Measurements from ENCODE around the gene CDK9. TPM values are rescaled to one million over a fixed set of nuclear protein-coding genes. Genes with fewer than 3 reads are reported as not detected.

CDK9 gene
- total and polyA plus RNA-seq, 10 of the 15 experiments (the other 5 are each of a cell fraction or from before 2014, with no cell fraction given) = 7.3 to 92.6 (median 51.6) TPM

GRCh38 chr9:127826253-127826913, 40.5 kb downstream of the CDK9 start:
- Histone ChIP-seq H3K9me3 (replicated peaks; ENCODE audit: control insufficient read depth, insufficient read depth, low read length) (no peaks in the 10 kb centered on the region), H3K27ac (ENCODE audit: control insufficient read depth, insufficient read depth) (no peak overlapping the region), H3K27me3 (replicated peaks in 1 of 2; ENCODE audit: control insufficient read depth in 2 of 2, insufficient read depth in 2 of 2, low read length in 1 of 2) (no peaks in the 10 kb centered on the region), H4K20me1 (ENCODE audit: control insufficient read depth, insufficient read depth) (no peaks in the 10 kb centered on the region), H3K4me2 (ENCODE audit: control insufficient read depth, insufficient read depth) (no peak overlapping the region), H3K36me3 (ENCODE audit: control insufficient read depth in 2 of 2, insufficient read depth in 2 of 2, low read length in 1 of 2) (no peaks in the 10 kb centered on the region), H2AFZ (ENCODE audit: control insufficient read depth, low read depth, low read length) (no peak overlapping the region), H3K79me2 (ENCODE audit: control insufficient read depth, insufficient read depth, low read length) (no peaks in the 10 kb centered on the region), H3K9ac (ENCODE audit: control insufficient read depth, insufficient read depth, low read length) (no peak overlapping the region), H3K4me1 (ENCODE audit: control insufficient read depth, insufficient read depth, low read length) (no peaks in the 10 kb centered on the region), H3K4me3 (no peak overlapping the region)
- intact Hi-C loops (cut with micrococcal nuclease; ENCODE audit: unreplicated experiment) = no loop called here
- FAIRE-seq (no peak), DNase-seq (ENCODE audit: low read depth, low spot score) (no peak), ATAC-seq (no peak)
- POLR2A ChIA-PET = no interaction called here
- TF ChIP-seq ESRRA (IDR thresholded peaks at IDR 0.05; ENCODE audit: low read length) = no peak
- TF ChIP-seq E4F1 (IDR thresholded peaks at IDR 0.05; ENCODE audit: borderline replicate concordance, partially characterized antibody) = no peak
- no peak for TF ChIP-seq POLR2AphosphoS2 (IDR thresholded peaks at IDR 0.05; ENCODE audit: low read depth, low read length)
- TF ChIP-seq BCL11A (IDR thresholded peaks at IDR 0.05; ENCODE audit: low read depth, low read length) = no peak
- no peak for TF ChIP-seq PAX5 (IDR thresholded peaks at IDR 0.05; ENCODE audit: borderline replicate concordance, low read depth, low read length)
- no peak for TF ChIP-seq NR2C1 (IDR thresholded peaks at IDR 0.05)
- no peak for TF ChIP-seq JUND (IDR thresholded peaks at IDR 0.05; ENCODE audit: low read depth, low read length)
- no peak for TF ChIP-seq NR2F1 (conservative IDR thresholded peaks at IDR 0.05)
- TF ChIP-seq MLLT1 (IDR thresholded peaks at IDR 0.05) = no peak
- in situ Hi-C loops (cut with MboI) = no loop called here
- CTCF ChIA-PET = no interaction called here
- 40% methylated on average over 7 of the region's 7 CpGs for WGBS (ENCODE audit: insufficient coverage, insufficient replicate concordance, low lambda C conversion rate, missing lambda C conversion rate)
- BruUV-seq (replicated peaks) = no TSS peak
- RAD21 ChIA-PET (ENCODE audit: unreplicated experiment) = no interaction called here
- SMC1A ChIA-PET (ENCODE audit: uncharacterized antibody, unreplicated experiment) = no interaction called here
